Aorta (tissue), 5 donors: ENCODE results near the gene GNAL. TPM values are rescaled to one million over a fixed set of nuclear protein-coding genes. Genes with fewer than 3 reads are reported as not detected.

Experiments
- ATAC-seq: fragments of 200-7000 bp; cut with Tn5 transposase; one replicate; pipeline ENCODE4 v1.9.1; 2022; ENCODE audit warnings: moderate library complexity; ENCODE audit not compliant: low FRiP score
- DNase-seq, 2 donors: peaks; one replicate each; pipeline ENCODE4 v3.0.0-alpha.2; 2020
- H3K27ac ChIP-seq, 2 donors: one replicate each; pipeline ENCODE4 v1.5.1; 2013; ENCODE audit warnings: low read length in 2 of 2, mild to moderate bottlenecking in 2 of 2, moderate library complexity in 2 of 2, control low read depth in 1 of 2, inconsistent platforms in 1 of 2, low read depth in 1 of 2
- H3K27me3 ChIP-seq, 2 donors: one replicate each; pipeline ENCODE4 v1.6.1; 2013; ENCODE audit warnings: control low read depth in 1 of 2, low read length in 1 of 2, mild to moderate bottlenecking in 1 of 2, moderate library complexity in 1 of 2; ENCODE audit not compliant: insufficient read depth in 2 of 2, control insufficient read depth in 1 of 2
- H3K36me3 ChIP-seq, 2 donors: one replicate each; pipeline ENCODE4 v1.6.1; 2013; ENCODE audit warnings: control low read depth in 1 of 2, low read length in 1 of 2, mild to moderate bottlenecking in 1 of 2; ENCODE audit not compliant: insufficient read depth in 2 of 2, control insufficient read depth in 1 of 2
- H3K4me1 ChIP-seq, 2 donors: one replicate each; pipeline ENCODE4 v1.6.1; 2013; ENCODE audit warnings: low read length in 2 of 2, control low read depth in 1 of 2, mild to moderate bottlenecking in 1 of 2, moderate library complexity in 1 of 2; ENCODE audit not compliant: insufficient read depth in 2 of 2, control insufficient read depth in 1 of 2
- H3K4me3 ChIP-seq, 2 donors: one replicate each; pipeline ENCODE4 v1.5.1; 2013; ENCODE audit warnings: low read length in 2 of 2, control low read depth in 1 of 2, mild to moderate bottlenecking in 1 of 2
- H3K9me3 ChIP-seq: one replicate; pipeline ENCODE4 v1.6.1; 2013; ENCODE audit warnings: mild to moderate bottlenecking, low read length; ENCODE audit not compliant: control insufficient read depth
- WGBS, 2 donors: extraction: QIAGEN DNeasy Blood & Tissue Kit; methylation state at CpG; one replicate each; pipeline ENCODE4 v1.1.7; 2013; 5-methylcytosine and 5-hydroxymethylcytosine counted together
- intact Hi-C, 2 donors: fragments of 100-400 bp; cut with DNase I; formaldehyde crosslinking; loops; one replicate each; pipeline versions ENCODE4 v1.14.2 to v1.15.0; 2022
- polyA plus RNA-seq, 2 donors: library from polyadenylated mRNA; stranded (reverse); fragments of 200-250 nt; gene quantifications; one replicate each; pipeline ENCODE4 v1.2.3, GENCODE V29; 2013
- total RNA-seq, 2 donors: library from RNA; stranded (reverse); fragmentation: NEBNext Ultra II Directional; extraction: Animal tissue kit (Norgen Biotek cat#: 25700); gene quantifications; one replicate each; pipeline ENCODE4 v1.2.1, GENCODE V29; 2021
- donor health status: healthy with polysubstance abuse.
- donor health status: Bipolar disorder and iron deficiency.
- donor health status: DM: no; HTN: no; CAD: no.
- donor health status: DM: no; HTN: no; CAD: no.
- donor health status: DM: yes; HTN: yes; CAD: no.

The GNAL gene
- total and polyA plus RNA-seq, 4 donors, result 2.0 to 15.5 (median 7.3) TPM

- Histone ChIP-seq H3K4me1 (no peaks in the 10 kb centered on the region), H3K36me3 (no peaks in the 10 kb centered on the region), H3K27me3 (no peaks in the 10 kb centered on the region), H3K27ac (no peak overlapping the region), H3K4me3 (no peak overlapping the region), H3K9me3 (no peaks in the 10 kb centered on the region)
- ATAC-seq (no peak), DNase-seq (no peak)
- 89% methylated on average over 12 of the region's 12 CpGs for WGBS, 2 donors
- intact Hi-C loops, result no loop called here
Measured at GRCh38 chr18:11865071-11865470, 176.0 kb downstream of the GNAL start.

- WGBS, 2 donors, result 65 to 76% methylated on average over 10 of the region's 10 CpGs
- Histone ChIP-seq H3K27ac (no peak overlapping the region), H3K9me3 (no peaks in the 10 kb centered on the region), H3K36me3 (no peaks in the 10 kb centered on the region), H3K4me1 (no peaks in the 10 kb centered on the region), H3K27me3 (no peaks in the 10 kb centered on the region), H3K4me3 (no peak overlapping the region)
- ATAC-seq, result no peak
- DNase-seq, result no peak
- intact Hi-C loops, result no loop called here
Measured at GRCh38 chr18:11866329-11866728, 177.3 kb downstream of the GNAL start.

GRCh38 chr18:11866764-11867163 is 177.7 kb downstream of the GNAL start:
- no peaks in the 10 kb centered on the region for H3K36me3 ChIP-seq
- intact Hi-C loops, result no loop called here
- 71 to 78% methylated on average over 5 of the region's 5 CpGs for WGBS, 2 donors
- H3K27me3 ChIP-seq, result no peaks in the 10 kb centered on the region
- H3K27ac ChIP-seq, result no peak overlapping the region
- no peak for DNase-seq
- no peaks in the 10 kb centered on the region for H3K9me3 ChIP-seq
- H3K4me1 ChIP-seq, result no peaks in the 10 kb centered on the region
- no peak overlapping the region for H3K4me3 ChIP-seq
- no peak for ATAC-seq

GRCh38 chr18:11868230-11868629 is 179.2 kb downstream of the GNAL start:
- Histone ChIP-seq H3K27ac (no peak overlapping the region), H3K9me3 (no peaks in the 10 kb centered on the region), H3K27me3 (no peaks in the 10 kb centered on the region), H3K4me3 (no peak overlapping the region), H3K4me1 (no peaks in the 10 kb centered on the region), H3K36me3 (no peaks in the 10 kb centered on the region)
- intact Hi-C loops, result no loop called here
- ATAC-seq (no peak), DNase-seq (no peak)
- WGBS, 2 donors, result 95% methylated on average over 8 of the region's 8 CpGs

GRCh38 chr18:11871501-11871900 is 182.4 kb downstream of the GNAL start:
- H3K36me3 ChIP-seq, result no peaks in the 10 kb centered on the region
- H3K9me3 ChIP-seq, result no peaks in the 10 kb centered on the region
- H3K27ac ChIP-seq, result no peak overlapping the region
- H3K27me3 ChIP-seq, result no peaks in the 10 kb centered on the region
- ATAC-seq (no peak), DNase-seq (no peak)
- no peak overlapping the region for H3K4me3 ChIP-seq
- no peaks in the 10 kb centered on the region for H3K4me1 ChIP-seq
- intact Hi-C loops, result loop anchor here in 1 of 2 donors (5.0 kb wide), 1 partner anchor 139 kb away; no protein-coding TSS in a partner anchor
- 56 to 73% methylated on average over 5 of the region's 5 CpGs for WGBS, 2 donors

GRCh38 chr18:11872479-11873136 is 183.5 kb downstream of the GNAL start:
- no peak for ATAC-seq
- DNase-seq, result no peak
- H3K27ac ChIP-seq, result no peak overlapping the region
- H3K4me3 ChIP-seq, result no peak overlapping the region
- H3K36me3 ChIP-seq, result no peaks in the 10 kb centered on the region
- no peaks in the 10 kb centered on the region for H3K4me1 ChIP-seq
- no peaks in the 10 kb centered on the region for H3K9me3 ChIP-seq
- intact Hi-C loops, result loop anchor here in 1 of 2 donors (5.0 kb wide), 1 partner anchor 140 kb away; no protein-coding TSS in a partner anchor
- H3K27me3 ChIP-seq, result no peaks in the 10 kb centered on the region
- 57 to 58% methylated on average over 13 of the region's 13 CpGs for whole genome bisulfite sequencing, 2 donors

- WGBS, 2 donors, result 79 to 80% methylated on average over 15 of the region's 15 CpGs
- Histone ChIP-seq H3K27me3 (no peaks in the 10 kb centered on the region), H3K4me1 (no peaks in the 10 kb centered on the region), H3K36me3 (no peaks in the 10 kb centered on the region), H3K4me3 (no peak overlapping the region), H3K27ac (no peak overlapping the region), H3K9me3 (no peaks in the 10 kb centered on the region)
- intact Hi-C loops, result loop anchor here in 1 of 2 donors (5.0 kb wide), 1 partner anchor 142 kb away; no protein-coding TSS in a partner anchor
- DNase-seq (no peak), ATAC-seq (no peak)
Measured at GRCh38 chr18:11873670-11874340, 184.7 kb downstream of the GNAL start.

- no peak for ATAC-seq
- DNase-seq, result no peak
- Histone ChIP-seq H3K27ac (no peak overlapping the region), H3K4me3 (no peak overlapping the region), H3K9me3 (no peaks in the 10 kb centered on the region), H3K4me1 (no peaks in the 10 kb centered on the region), H3K36me3 (no peaks in the 10 kb centered on the region), H3K27me3 (no peaks in the 10 kb centered on the region)
- intact Hi-C loops, result loop anchor here in 1 of 2 donors (5.0 kb wide), 1 partner anchor 142 kb away; no protein-coding TSS in a partner anchor
- WGBS, 2 donors, result 75 to 79% methylated on average over 8 of the region's 8 CpGs
Measured at GRCh38 chr18:11874676-11875075, 185.6 kb downstream of the GNAL start.
